Measurements from ENCODE around the gene CUX1.

Gene CUX1

DNA sequence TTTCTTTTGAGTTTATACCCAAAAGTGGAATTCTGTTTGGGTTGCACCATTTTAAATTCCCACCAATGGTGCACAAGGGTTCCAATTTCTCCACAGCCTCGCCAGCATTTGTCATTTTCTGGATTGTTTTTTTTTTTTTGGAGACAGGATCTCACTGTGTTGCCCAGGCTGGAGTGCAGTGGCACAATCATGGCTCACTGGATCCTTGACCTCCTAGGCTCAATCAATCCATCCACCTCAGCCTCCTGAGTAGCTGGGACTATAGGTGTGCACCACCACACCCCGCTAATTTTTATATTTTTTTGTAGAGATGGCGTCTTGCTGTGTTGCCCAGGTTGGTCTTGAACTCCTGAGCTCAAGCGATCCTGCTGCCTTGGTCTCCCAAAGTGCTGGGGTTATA is 46.6 kb downstream of the CUX1 start:
- no peak for DNase-seq (ENCODE audit: low read depth in 1 of 2, low spot score in 1 of 2)
- H3K27ac ChIP-seq (replicated peaks), result no peak overlapping the region
- no peak for TF ChIP-seq SPI1 (IDR thresholded peaks at IDR 0.05; ENCODE audit: borderline replicate concordance, low read depth)
- TF ChIP-seq, protein P1, sequence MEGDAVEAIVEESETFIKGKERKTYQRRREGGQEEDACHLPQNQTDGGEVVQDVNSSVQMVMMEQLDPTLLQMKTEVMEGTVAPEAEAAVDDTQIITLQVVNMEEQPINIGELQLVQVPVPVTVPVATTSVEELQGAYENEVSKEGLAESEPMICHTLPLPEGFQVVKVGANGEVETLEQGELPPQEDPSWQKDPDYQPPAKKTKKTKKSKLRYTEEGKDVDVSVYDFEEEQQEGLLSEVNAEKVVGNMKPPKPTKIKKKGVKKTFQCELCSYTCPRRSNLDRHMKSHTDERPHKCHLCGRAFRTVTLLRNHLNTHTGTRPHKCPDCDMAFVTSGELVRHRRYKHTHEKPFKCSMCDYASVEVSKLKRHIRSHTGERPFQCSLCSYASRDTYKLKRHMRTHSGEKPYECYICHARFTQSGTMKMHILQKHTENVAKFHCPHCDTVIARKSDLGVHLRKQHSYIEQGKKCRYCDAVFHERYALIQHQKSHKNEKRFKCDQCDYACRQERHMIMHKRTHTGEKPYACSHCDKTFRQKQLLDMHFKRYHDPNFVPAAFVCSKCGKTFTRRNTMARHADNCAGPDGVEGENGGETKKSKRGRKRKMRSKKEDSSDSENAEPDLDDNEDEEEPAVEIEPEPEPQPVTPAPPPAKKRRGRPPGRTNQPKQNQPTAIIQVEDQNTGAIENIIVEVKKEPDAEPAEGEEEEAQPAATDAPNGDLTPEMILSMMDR (IDR thresholded peaks at IDR 0.05; ENCODE audit: insufficient read depth, low read length), result no peak
- TF ChIP-seq, protein P2, sequence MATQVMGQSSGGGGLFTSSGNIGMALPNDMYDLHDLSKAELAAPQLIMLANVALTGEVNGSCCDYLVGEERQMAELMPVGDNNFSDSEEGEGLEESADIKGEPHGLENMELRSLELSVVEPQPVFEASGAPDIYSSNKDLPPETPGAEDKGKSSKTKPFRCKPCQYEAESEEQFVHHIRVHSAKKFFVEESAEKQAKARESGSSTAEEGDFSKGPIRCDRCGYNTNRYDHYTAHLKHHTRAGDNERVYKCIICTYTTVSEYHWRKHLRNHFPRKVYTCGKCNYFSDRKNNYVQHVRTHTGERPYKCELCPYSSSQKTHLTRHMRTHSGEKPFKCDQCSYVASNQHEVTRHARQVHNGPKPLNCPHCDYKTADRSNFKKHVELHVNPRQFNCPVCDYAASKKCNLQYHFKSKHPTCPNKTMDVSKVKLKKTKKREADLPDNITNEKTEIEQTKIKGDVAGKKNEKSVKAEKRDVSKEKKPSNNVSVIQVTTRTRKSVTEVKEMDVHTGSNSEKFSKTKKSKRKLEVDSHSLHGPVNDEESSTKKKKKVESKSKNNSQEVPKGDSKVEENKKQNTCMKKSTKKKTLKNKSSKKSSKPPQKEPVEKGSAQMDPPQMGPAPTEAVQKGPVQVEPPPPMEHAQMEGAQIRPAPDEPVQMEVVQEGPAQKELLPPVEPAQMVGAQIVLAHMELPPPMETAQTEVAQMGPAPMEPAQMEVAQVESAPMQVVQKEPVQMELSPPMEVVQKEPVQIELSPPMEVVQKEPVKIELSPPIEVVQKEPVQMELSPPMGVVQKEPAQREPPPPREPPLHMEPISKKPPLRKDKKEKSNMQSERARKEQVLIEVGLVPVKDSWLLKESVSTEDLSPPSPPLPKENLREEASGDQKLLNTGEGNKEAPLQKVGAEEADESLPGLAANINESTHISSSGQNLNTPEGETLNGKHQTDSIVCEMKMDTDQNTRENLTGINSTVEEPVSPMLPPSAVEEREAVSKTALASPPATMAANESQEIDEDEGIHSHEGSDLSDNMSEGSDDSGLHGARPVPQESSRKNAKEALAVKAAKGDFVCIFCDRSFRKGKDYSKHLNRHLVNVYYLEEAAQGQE (IDR thresholded peaks at IDR 0.05; ENCODE audit: insufficient replicate concordance, low read depth), result no peak
- TF ChIP-seq POLR2AphosphoS5 (IDR thresholded peaks at IDR 0.05; ENCODE audit: low read depth), result no peak
- no peak overlapping the region for H3K4me3 ChIP-seq (replicated peaks; ENCODE audit: insufficient read depth, low read length)
- no peaks in the 10 kb centered on the region for H3K27me3 ChIP-seq (ENCODE audit: insufficient read depth, poor library complexity, severe bottlenecking)

DNA sequence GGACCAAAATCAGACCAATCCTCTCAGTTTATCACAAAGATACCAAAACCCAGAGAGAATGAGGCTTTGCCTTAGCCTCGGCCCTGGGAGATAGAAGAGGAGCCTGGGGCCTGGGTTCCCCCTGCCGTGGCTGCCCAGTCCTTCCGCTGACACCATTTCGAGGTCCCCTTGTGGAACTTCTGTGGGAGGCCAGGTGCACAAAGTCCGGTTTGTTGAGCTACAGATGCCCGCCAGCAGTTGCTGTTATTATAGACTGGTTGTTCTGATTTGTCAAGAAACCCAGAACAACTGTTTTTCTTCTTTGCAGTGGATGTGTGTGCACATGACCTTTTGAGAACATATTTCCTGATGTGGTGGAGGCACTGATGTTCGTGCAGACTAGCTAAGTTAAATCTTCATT is 47.6 kb downstream of the CUX1 start:
- no peak overlapping the region for H3K4me3 ChIP-seq (replicated peaks; ENCODE audit: insufficient read depth, low read length)
- H3K27me3 ChIP-seq (ENCODE audit: insufficient read depth, poor library complexity, severe bottlenecking), result no peaks in the 10 kb centered on the region
- H3K27ac ChIP-seq (replicated peaks), result no peak overlapping the region
- DNase-seq (ENCODE audit: low read depth in 1 of 2, low spot score in 1 of 2), result no peak
- TF ChIP-seq, protein P1 (IDR thresholded peaks at IDR 0.05; ENCODE audit: insufficient read depth, low read length), result no peak
- TF ChIP-seq GABPA (IDR thresholded peaks at IDR 0.05; ENCODE audit: low read depth) (no peak), SPI1 (IDR thresholded peaks at IDR 0.05; ENCODE audit: borderline replicate concordance, low read depth) (no peak), POLR2AphosphoS5 (IDR thresholded peaks at IDR 0.05; ENCODE audit: low read depth) (no peak)

DNA sequence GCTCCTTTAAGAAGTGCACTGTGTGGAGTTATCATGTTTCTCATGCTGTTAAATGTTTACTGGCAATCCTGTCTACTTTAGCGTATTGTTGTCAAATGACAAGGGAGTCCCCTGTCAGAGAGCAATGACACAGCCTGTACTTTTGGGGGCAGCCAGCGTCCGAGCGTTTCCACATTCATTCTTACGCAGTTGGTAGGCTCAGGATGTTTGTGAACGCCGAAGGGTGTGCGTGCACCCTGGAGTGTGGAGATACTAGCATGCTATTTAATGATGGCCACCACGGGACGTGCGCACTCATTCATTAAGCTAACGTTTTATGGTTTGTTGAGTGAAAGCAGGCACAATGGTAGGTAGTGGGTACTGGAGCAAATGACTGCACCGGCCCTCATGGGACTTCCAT is 48.0 kb downstream of the CUX1 start:
- TF ChIP-seq GABPA (IDR thresholded peaks at IDR 0.05; ENCODE audit: low read depth) (no peak), POLR2AphosphoS5 (IDR thresholded peaks at IDR 0.05; ENCODE audit: low read depth) (no peak), SPI1 (IDR thresholded peaks at IDR 0.05; ENCODE audit: borderline replicate concordance, low read depth) (no peak)
- TF ChIP-seq, protein P2 (IDR thresholded peaks at IDR 0.05; ENCODE audit: insufficient replicate concordance, low read depth), result no peak
- TF ChIP-seq, protein P1 (IDR thresholded peaks at IDR 0.05; ENCODE audit: insufficient read depth, low read length), result no peak
- Histone ChIP-seq H3K4me3 (replicated peaks; ENCODE audit: insufficient read depth, low read length) (no peak overlapping the region), H3K27ac (replicated peaks) (no peak overlapping the region), H3K27me3 (ENCODE audit: insufficient read depth, poor library complexity, severe bottlenecking) (no peaks in the 10 kb centered on the region)
- DNase-seq (ENCODE audit: low read depth in 1 of 2, low spot score in 1 of 2), result no peak

DNA sequence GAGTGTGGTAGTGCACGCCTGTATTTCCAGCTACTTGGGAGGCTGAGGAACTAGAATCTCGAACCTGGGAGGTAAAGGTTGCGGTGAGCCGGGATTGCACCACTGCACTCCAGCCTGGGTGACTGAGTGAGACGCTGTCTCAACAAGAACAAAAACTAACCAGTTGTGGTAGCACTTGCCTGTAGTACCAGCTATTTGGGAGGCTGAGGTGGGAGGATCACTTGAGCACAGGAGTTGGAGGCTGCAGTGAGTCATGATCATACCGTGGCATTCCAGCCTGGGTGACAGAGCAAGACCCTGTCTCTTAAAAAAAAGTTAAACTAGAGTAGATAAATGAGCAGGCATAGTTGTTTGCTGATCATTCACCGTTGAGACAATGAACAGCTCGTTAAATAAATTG is 48.9 kb downstream of the CUX1 start:
- DNase-seq (ENCODE audit: low read depth in 1 of 2, low spot score in 1 of 2), result no peak
- no peak overlapping the region for H3K27ac ChIP-seq (replicated peaks)
- TF ChIP-seq POLR2AphosphoS5 (IDR thresholded peaks at IDR 0.05; ENCODE audit: low read depth), result no peak
- TF ChIP-seq, protein P2 (IDR thresholded peaks at IDR 0.05; ENCODE audit: insufficient replicate concordance, low read depth), result no peak
- TF ChIP-seq GABPA (IDR thresholded peaks at IDR 0.05; ENCODE audit: low read depth), result no peak
- TF ChIP-seq SPI1 (IDR thresholded peaks at IDR 0.05; ENCODE audit: borderline replicate concordance, low read depth), result no peak
- TF ChIP-seq, protein P1 (IDR thresholded peaks at IDR 0.05; ENCODE audit: insufficient read depth, low read length), result no peak
- no peak overlapping the region for H3K4me3 ChIP-seq (replicated peaks; ENCODE audit: insufficient read depth, low read length)
- H3K27me3 ChIP-seq (ENCODE audit: insufficient read depth, poor library complexity, severe bottlenecking), result no peaks in the 10 kb centered on the region

Measured in HL-60 (cell line).